ENCODE measurements around the gene YTHDF1.

The YTHDF1 gene

DNA sequence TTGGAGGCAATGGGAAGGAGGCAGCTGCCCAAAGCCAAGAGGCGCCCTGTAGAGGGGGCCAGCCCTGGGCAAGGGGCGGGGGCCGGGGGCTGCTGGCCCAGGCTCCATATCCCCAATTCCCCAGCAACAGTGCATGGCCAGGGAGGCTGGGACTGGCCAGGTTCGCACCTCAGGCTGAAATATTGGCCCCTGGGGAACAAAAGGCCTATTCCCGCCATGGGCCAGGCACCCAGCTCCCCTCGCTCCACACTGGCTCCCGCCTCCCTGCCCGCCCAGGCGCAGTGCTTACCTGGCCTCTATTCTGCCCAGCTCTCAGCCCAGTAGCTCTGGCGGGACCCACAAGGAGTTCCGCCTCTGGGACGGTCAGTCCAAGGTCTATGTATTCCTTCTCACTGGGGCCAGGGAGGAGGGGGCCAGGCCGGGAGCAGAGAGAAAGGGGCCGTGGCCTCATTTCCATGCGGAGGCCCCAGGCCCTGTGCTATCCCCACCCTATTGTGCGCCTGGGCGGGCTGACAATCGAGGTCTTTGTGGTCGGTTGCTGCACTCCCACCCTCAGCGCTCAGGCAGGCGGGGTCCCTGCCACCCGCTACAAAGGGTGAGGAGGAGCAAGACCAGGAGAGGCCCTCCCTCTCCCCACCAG is 42.3 kb downstream of the YTHDF1 start:
- no peaks in the 10 kb centered on the region for H3K9me3 Mint-ChIP-seq
- H3K4me1 Mint-ChIP-seq (ENCODE audit: low read depth), result peaks cover 2% of the 10 kb centered on the region
- H3K27me3 Mint-ChIP-seq (ENCODE audit: low read depth), result peaks cover 34% of the 10 kb centered on the region
- no peak overlapping the region for H3K27ac Mint-ChIP-seq
- peaks cover 1% of the 10 kb centered on the region for H3K36me3 Mint-ChIP-seq (ENCODE audit: low read depth)
- H3K4me3 Mint-ChIP-seq, result no peak overlapping the region

- Mint-ChIP-seq H3K36me3 (ENCODE audit: low read depth) (peaks cover 1% of the 10 kb centered on the region), H3K4me3 (no peak overlapping the region), H3K4me1 (ENCODE audit: low read depth) (peaks cover 2% of the 10 kb centered on the region), H3K9me3 (no peaks in the 10 kb centered on the region), H3K27ac (no peak overlapping the region), H3K27me3 (ENCODE audit: low read depth) (peaks cover 34% of the 10 kb centered on the region)
These were observed 43.2 kb downstream of the YTHDF1 start for GRCh38 chr20:63172726-63173125.

DNA sequence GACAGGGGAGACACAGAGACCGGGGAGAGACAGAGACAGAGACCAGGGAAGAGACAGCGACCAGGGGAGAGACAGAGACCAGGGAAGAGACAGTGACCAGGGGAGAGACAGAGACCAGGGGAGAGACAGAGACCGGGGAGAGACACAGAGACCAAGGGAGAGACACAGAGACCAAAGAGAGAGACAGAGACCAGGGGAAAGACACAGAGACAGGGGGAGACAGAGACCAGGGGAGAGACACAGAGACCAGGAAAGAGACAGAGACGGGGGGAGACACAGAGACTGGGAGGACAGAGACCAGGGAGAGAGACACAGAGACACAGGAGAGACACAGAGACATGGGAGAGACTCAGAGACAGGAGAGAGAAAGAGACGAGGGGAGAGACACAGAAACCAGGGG is 43.9 kb downstream of the YTHDF1 start:
- peaks cover 1% of the 10 kb centered on the region for H3K36me3 Mint-ChIP-seq (ENCODE audit: low read depth)
- H3K9me3 Mint-ChIP-seq, result no peaks in the 10 kb centered on the region
- peaks cover 2% of the 10 kb centered on the region for H3K4me1 Mint-ChIP-seq (ENCODE audit: low read depth)
- no peak overlapping the region for H3K27ac Mint-ChIP-seq
- H3K27me3 Mint-ChIP-seq (ENCODE audit: low read depth), result peaks cover 33% of the 10 kb centered on the region
- H3K4me3 Mint-ChIP-seq, result no peak overlapping the region

DNA sequence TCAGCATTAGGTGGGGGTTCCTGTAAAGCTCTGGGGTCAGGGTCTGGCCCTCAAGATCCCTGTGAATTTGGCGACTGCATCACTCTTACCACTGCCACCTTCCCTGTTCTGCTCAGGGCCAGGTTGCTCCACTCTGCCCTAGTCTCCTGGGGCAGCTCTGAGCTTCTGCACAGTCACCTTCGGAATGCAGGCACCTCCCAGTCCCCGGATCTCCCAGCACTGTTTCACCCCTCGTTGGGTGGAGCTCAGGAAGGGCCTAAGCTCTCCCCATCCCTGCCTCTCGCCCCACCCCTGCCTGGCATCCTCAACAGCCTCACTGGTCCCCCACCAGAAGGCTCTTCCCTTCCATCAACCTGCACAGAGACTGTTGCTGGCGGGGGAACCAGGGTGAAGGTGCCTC is 46.2 kb downstream of the YTHDF1 start:
- peaks cover 12% of the 10 kb centered on the region for H3K27me3 Mint-ChIP-seq (ENCODE audit: low read depth)
- no peak overlapping the region for H3K4me3 Mint-ChIP-seq
- no peaks in the 10 kb centered on the region for H3K9me3 Mint-ChIP-seq
- no peak overlapping the region for H3K27ac Mint-ChIP-seq
- no peaks in the 10 kb centered on the region for H3K4me1 Mint-ChIP-seq (ENCODE audit: low read depth)
- H3K36me3 Mint-ChIP-seq (ENCODE audit: low read depth), result no peaks in the 10 kb centered on the region

DNA sequence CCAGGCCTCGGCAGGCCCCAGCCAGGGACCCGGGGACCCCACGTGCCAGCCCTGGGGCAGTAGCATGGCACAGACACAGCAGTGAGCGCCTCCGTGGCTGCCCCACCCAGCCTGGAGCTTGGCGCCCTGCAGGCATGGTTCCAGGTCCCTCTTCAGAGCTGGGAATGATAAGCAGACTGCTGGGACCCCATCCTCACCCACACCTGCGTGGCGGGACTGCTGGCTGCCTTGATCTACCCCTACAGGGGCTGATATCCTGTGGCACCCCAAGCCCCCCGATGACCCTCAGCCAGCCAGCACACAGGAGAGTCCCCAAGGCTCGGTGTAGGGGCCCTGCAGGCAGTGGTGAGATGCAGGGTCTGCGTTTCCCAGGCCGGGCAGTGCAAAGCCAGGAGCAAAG is 47.1 kb downstream of the YTHDF1 start:
- H3K4me3 Mint-ChIP-seq, result no peak overlapping the region
- H3K27me3 Mint-ChIP-seq (ENCODE audit: low read depth), result peaks cover 10% of the 10 kb centered on the region
- no peaks in the 10 kb centered on the region for H3K36me3 Mint-ChIP-seq (ENCODE audit: low read depth)
- no peak overlapping the region for H3K27ac Mint-ChIP-seq
- no peaks in the 10 kb centered on the region for H3K9me3 Mint-ChIP-seq
- no peaks in the 10 kb centered on the region for H3K4me1 Mint-ChIP-seq (ENCODE audit: low read depth)

DNA sequence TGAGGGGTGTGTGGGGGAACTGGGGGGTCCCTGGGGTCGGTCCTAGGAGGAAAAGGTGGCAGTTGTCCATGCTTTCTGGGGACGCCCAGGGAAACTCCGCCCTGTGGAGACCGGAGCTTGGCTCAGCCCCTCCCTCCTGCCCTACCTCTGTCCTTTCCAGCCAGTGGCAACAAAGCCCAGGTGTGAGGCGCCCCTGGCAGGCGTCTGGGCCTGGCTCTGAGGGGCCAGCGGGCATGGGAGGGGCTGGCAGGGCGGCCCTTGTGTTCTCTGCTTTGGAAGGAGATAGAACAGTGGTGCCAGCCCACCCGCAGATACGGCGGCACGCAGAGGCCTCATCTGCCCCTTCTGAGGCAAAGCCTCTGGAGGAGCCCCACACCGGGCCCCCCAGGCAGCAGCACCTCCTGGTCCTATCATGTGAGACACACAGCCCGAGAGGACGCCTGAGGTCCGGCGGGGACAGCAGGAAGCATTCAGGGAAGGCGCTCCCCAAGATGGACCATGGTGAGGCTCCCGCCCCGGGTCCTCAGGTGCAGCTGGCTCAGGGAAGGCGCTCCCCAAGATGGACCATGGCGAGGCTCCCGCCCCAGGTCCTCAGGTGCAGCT is 47.9 kb downstream of the YTHDF1 start:
- H3K9me3 Mint-ChIP-seq, result no peaks in the 10 kb centered on the region
- no peaks in the 10 kb centered on the region for H3K4me1 Mint-ChIP-seq (ENCODE audit: low read depth)
- H3K36me3 Mint-ChIP-seq (ENCODE audit: low read depth), result no peaks in the 10 kb centered on the region
- H3K4me3 Mint-ChIP-seq, result no peak overlapping the region
- H3K27me3 Mint-ChIP-seq (ENCODE audit: low read depth), result peaks cover 10% of the 10 kb centered on the region
- no peak overlapping the region for H3K27ac Mint-ChIP-seq

GRCh38 chr20:63167026-63167917 is 48.7 kb downstream of the YTHDF1 start:
- no peaks in the 10 kb centered on the region for H3K36me3 Mint-ChIP-seq (ENCODE audit: low read depth)
- H3K4me3 Mint-ChIP-seq, result no peak overlapping the region
- no peak overlapping the region for H3K27ac Mint-ChIP-seq
- H3K27me3 Mint-ChIP-seq (ENCODE audit: low read depth), result peaks cover 9% of the 10 kb centered on the region
- H3K4me1 Mint-ChIP-seq (ENCODE audit: low read depth), result no peaks in the 10 kb centered on the region
- no peaks in the 10 kb centered on the region for H3K9me3 Mint-ChIP-seq

GRCh38 chr20:63166193-63167020 is 49.5 kb downstream of the YTHDF1 start:
- Mint-ChIP-seq H3K27me3 (ENCODE audit: low read depth) (peaks cover under 1% of the 10 kb centered on the region), H3K4me1 (ENCODE audit: low read depth) (no peaks in the 10 kb centered on the region), H3K9me3 (no peaks in the 10 kb centered on the region), H3K27ac (no peak overlapping the region), H3K4me3 (no peak overlapping the region), H3K36me3 (ENCODE audit: low read depth) (no peaks in the 10 kb centered on the region)

GRCh38 chr20:63165356-63166192 is 50.4 kb downstream of the YTHDF1 start:
- no peaks in the 10 kb centered on the region for H3K9me3 Mint-ChIP-seq
- H3K36me3 Mint-ChIP-seq (ENCODE audit: low read depth), result no peaks in the 10 kb centered on the region
- H3K4me3 Mint-ChIP-seq, result no peak overlapping the region

DNA sequence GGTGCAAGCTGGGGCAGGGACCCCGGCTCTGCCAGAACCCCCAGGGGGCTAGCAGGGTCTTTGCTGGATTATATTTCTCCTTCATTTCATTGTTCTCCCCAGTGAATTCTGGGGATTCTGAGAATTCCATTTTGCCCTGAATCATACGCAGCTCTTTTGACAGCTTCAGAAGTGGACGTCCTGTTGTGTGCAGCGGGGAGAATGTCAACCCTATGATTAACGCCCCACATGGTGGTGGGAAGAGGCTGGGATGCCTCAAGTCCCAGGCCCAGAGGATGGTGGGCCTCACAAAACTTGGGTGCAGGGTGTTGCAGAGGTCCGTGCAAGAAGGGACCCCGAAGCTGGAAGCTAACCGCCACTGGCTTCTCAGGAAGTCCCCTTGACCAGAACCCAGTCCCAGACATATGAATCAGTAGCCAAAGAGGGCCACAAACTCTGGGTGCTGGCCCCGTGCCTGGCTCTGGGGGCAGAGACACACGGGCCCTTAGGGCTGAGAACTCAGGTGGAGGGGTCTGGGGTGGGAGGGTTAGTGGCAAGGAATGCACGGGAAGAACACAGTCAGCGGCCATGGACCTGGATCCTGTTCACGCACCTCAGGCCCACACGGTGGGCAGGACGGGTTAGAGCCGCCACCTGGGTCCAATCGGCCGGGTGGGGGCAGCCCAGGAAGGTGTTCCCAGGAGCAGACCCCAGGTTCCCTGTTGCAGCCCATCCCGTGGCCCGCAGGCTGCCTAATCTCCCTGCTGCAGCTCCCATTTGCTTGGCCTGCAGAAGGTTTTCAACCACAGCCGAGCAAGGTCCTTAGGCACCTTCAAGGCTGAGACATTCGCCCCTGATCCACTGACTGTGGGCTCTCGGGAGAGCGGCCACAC is 51.2 kb downstream of the YTHDF1 start:
- H3K36me3 Mint-ChIP-seq (ENCODE audit: low read depth), result no peaks in the 10 kb centered on the region
- H3K27me3 Mint-ChIP-seq (ENCODE audit: low read depth), result no peaks in the 10 kb centered on the region
- no peaks in the 10 kb centered on the region for H3K9me3 Mint-ChIP-seq
- H3K4me3 Mint-ChIP-seq, result no peak overlapping the region
- no peaks in the 10 kb centered on the region for H3K4me1 Mint-ChIP-seq (ENCODE audit: low read depth)
- H3K27ac Mint-ChIP-seq, result no peak overlapping the region

More at GRCh38 chr20:63165356-63166192, 50.4 kb downstream of the YTHDF1 start:
- no peaks in the 10 kb centered on the region for H3K4me1 Mint-ChIP-seq (ENCODE audit: low read depth)
- H3K27me3 Mint-ChIP-seq (ENCODE audit: low read depth), result no peaks in the 10 kb centered on the region
- H3K27ac Mint-ChIP-seq, result no peak overlapping the region

DNA sequence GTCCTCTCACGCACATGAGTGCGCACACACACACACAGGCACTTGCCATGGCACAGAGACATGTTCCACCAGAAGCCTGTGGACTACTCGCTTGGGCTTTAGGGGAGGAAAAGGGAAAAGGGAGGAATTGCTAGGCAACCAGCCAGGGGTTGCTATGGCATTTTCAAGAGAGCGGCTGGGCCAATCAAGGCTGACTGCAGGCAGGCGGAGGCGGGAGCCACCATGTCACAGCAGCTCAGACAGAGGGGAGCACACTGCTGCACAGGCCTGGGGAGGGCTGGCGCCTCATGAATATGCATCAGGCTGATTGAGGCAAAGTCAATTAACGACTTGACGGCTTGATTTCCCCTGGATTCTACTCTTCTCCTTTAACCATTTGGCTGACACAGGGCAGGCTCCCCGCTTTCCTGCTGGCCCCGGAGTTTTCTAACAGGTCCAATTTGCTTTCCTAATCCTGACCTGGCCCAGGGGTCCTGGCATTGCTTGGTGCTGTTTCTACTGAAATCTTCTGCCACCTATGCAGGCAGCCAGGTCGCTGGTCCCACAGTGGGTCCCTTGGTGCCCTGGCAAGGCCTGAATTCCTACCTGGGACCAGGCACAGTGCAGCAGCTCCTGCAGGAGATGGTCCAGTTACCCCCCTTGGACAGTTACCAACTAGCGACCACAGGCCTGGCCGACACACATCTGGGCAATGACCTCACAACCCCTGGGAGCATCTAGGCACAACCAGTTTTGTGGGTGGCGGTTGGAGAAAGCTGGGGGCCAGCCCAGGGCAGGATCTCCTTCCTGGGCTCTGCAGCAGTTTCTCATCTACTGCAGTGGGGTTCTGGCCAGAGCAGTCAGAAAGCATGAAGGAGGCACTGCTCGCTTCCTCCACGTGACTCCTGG is 52.1 kb downstream of the YTHDF1 start:
- H3K9me3 Mint-ChIP-seq, result no peaks in the 10 kb centered on the region
- no peak overlapping the region for H3K27ac Mint-ChIP-seq
- no peaks in the 10 kb centered on the region for H3K4me1 Mint-ChIP-seq (ENCODE audit: low read depth)
- no peaks in the 10 kb centered on the region for H3K27me3 Mint-ChIP-seq (ENCODE audit: low read depth)
- H3K36me3 Mint-ChIP-seq (ENCODE audit: low read depth), result no peaks in the 10 kb centered on the region
- no peak overlapping the region for H3K4me3 Mint-ChIP-seq

- no peaks in the 10 kb centered on the region for H3K27me3 Mint-ChIP-seq (ENCODE audit: low read depth)
- no peaks in the 10 kb centered on the region for H3K36me3 Mint-ChIP-seq (ENCODE audit: low read depth)
- no peak overlapping the region for H3K4me3 Mint-ChIP-seq
- no peaks in the 10 kb centered on the region for H3K9me3 Mint-ChIP-seq
- no peaks in the 10 kb centered on the region for H3K4me1 Mint-ChIP-seq (ENCODE audit: low read depth)
- no peak overlapping the region for H3K27ac Mint-ChIP-seq
These were observed 52.8 kb downstream of the YTHDF1 start for GRCh38 chr20:63163171-63163570.
